ENCODE measurements around the gene RIC1. TPM values are rescaled to one million over a fixed set of nuclear protein-coding genes. Genes with fewer than 3 reads are reported as not detected.

Gene RIC1
- total and polyA plus RNA-seq, 11 donors, result 2.4 to 14.4 (median 8.7) TPM

GRCh38 chr9:5787759-5788302 lies 158.9 kb downstream of the RIC1 start:
- Histone ChIP-seq H3K4me3 (no peak overlapping the region), H3K36me3 (peaks cover 0 to 40% (median 18%) of the 10 kb centered on the region in 9 donors), H3K9me3 (peaks cover 0 to 8% (median 2%) of the 10 kb centered on the region in 12 donors), H3K4me1 (peaks cover 0 to 26% (median 0%) of the 10 kb centered on the region in 12 donors), H3K27me3 (no peaks in the 10 kb centered on the region), H3K27ac (no peak overlapping the region)
- DNase-seq (no peak), ATAC-seq (no peak)
- no peak for TF ChIP-seq POLR2A (IDR thresholded peaks at IDR 0.05)
- no peak for TF ChIP-seq CTCF (IDR thresholded peaks at IDR 0.05)
- 73 to 94% (median 92%) methylated on average over 2 of the region's 2 CpGs for WGBS, 4 donors
- intact Hi-C loops (cut with DNase I), result no loop called here

- intact Hi-C loops (cut with DNase I), result no loop called here
- peak in 1 of 4 donors; percentile 18 for ATAC-seq
- Histone ChIP-seq H3K27me3 (no peaks in the 10 kb centered on the region), H3K36me3 (peaks cover 0 to 35% (median 18%) of the 10 kb centered on the region in 9 donors), H3K9me3 (no peaks in the 10 kb centered on the region), H3K4me1 (peaks cover 0 to 18% (median 0%) of the 10 kb centered on the region in 12 donors), H3K27ac (no peak overlapping the region), H3K4me3 (no peak overlapping the region)
- no peak for DNase-seq
- TF ChIP-seq POLR2A (IDR thresholded peaks at IDR 0.05) (no peak), CTCF (IDR thresholded peaks at IDR 0.05) (no peak)
- 93 to 96% (median 96%) methylated on average over 5 of the region's 5 CpGs for WGBS, 4 donors
These were observed 160.6 kb downstream of the RIC1 start for GRCh38 chr9:5789489-5789888.

- no peak for DNase-seq
- WGBS, 4 donors, result 56 to 67% (median 60%) methylated on average over 1 of the region's 1 CpG
- H3K9me3 ChIP-seq, result no peaks in the 10 kb centered on the region
- no peaks in the 10 kb centered on the region for H3K27me3 ChIP-seq
- peaks cover 0 to 10% (median 0%) of the 10 kb centered on the region in 12 donors for H3K4me1 ChIP-seq
- no peak overlapping the region for H3K4me3 ChIP-seq
- no peak for ATAC-seq
- intact Hi-C loops (cut with DNase I), result no loop called here
- TF ChIP-seq CTCF (IDR thresholded peaks at IDR 0.05) (no peak), POLR2A (IDR thresholded peaks at IDR 0.05) (no peak)
- no peak overlapping the region for H3K27ac ChIP-seq
- H3K36me3 ChIP-seq, result peaks cover 0 to 30% (median 15%) of the 10 kb centered on the region in 9 donors
These were observed 162.0 kb downstream of the RIC1 start for GRCh38 chr9:5790923-5791322.

- no peak overlapping the region for H3K27ac ChIP-seq
- H3K4me3 ChIP-seq, result no peak overlapping the region
- WGBS, 4 donors, result 48 to 65% (median 58%) methylated on average over 3 of the region's 3 CpGs
- DNase-seq (no peak), ATAC-seq (no peak)
- peaks cover 0 to 10% (median 0%) of the 10 kb centered on the region in 12 donors for H3K4me1 ChIP-seq
- peaks cover 0 to 27% (median 14%) of the 10 kb centered on the region in 9 donors for H3K36me3 ChIP-seq
- H3K27me3 ChIP-seq, result no peaks in the 10 kb centered on the region
- TF ChIP-seq CTCF (IDR thresholded peaks at IDR 0.05) (no peak), POLR2A (IDR thresholded peaks at IDR 0.05) (no peak)
- H3K9me3 ChIP-seq, result no peaks in the 10 kb centered on the region
- intact Hi-C loops (cut with DNase I), result no loop called here
These were observed 163.0 kb downstream of the RIC1 start for GRCh38 chr9:5791870-5792269.

Data from heart left ventricle (tissue), 16 donors.